Measurements from ENCODE around the gene MRPL1. TPM values are rescaled to one million over a fixed set of nuclear protein-coding genes. Genes with fewer than 3 reads are reported as not detected.

MRPL1 gene
- total RNA-seq, 1 experiment from 2014 or later = 18.3 TPM

GRCh38 chr4:77816546-77816945 is 46.1 kb upstream of the MRPL1 start:
- in situ Hi-C loops (cut with HindIII; ENCODE audit: low pct_unique_long_range_greater_than_20kb, low sequenced_read_pairs) (no loop called here), intact Hi-C loops (cut with micrococcal nuclease; ENCODE audit: unreplicated experiment) (no loop called here)
- Histone ChIP-seq H3K27ac (ENCODE audit: low read length) (no peak overlapping the region), H3K27me3 (ENCODE audit: control insufficient read depth, insufficient read depth, low read length) (no peaks in the 10 kb centered on the region), H3K9me3 (ENCODE audit: control insufficient read depth, insufficient read depth, low read depth, low read length) (no peaks in the 10 kb centered on the region), H3K36me3 (ENCODE audit: control insufficient read depth, insufficient read depth, low read length) (no peaks in the 10 kb centered on the region; the same call in 1 of the 2 replicates), H3K4me1 (ENCODE audit: control insufficient read depth, insufficient read depth, low read length) (peaks cover 13% of the 10 kb centered on the region), H3K4me3 (ENCODE audit: low read depth in 2 of 2, low read length in 2 of 2) (no peak overlapping the region)
- no peak for DNase-seq (ENCODE audit: low read depth, low spot score)
- no peak for TF ChIP-seq REST (IDR thresholded peaks at IDR 0.05; ENCODE audit: insufficient read depth in 1 of 2, low read depth in 2 of 2, low read length in 1 of 2)
- no peak for TF ChIP-seq POLR2AphosphoS5 (IDR thresholded peaks at IDR 0.05; ENCODE audit: low read depth, low read length)
- TF ChIP-seq TCF7L2 (IDR thresholded peaks at IDR 0.05; ENCODE audit: low read depth, low read length) = no peak
- no peak for TF ChIP-seq CTCF (IDR thresholded peaks at IDR 0.05)
- TF ChIP-seq SIN3A (IDR thresholded peaks at IDR 0.05; ENCODE audit: borderline replicate concordance, insufficient read depth, low read depth, low read length) = no peak
- no peak for ATAC-seq
- POLR2A ChIA-PET = no interaction called here
- CTCF ChIA-PET = no interaction called here
- BruUV-seq (replicated peaks) = no TSS peak

GRCh38 chr4:77817304-77818072 is 45.1 kb upstream of the MRPL1 start:
- BruUV-seq (replicated peaks) = TSS peak; percentile 66
- in situ Hi-C loops (cut with HindIII; ENCODE audit: low pct_unique_long_range_greater_than_20kb, low sequenced_read_pairs) = no loop called here
- intact Hi-C loops (cut with micrococcal nuclease; ENCODE audit: unreplicated experiment) = no loop called here
- Histone ChIP-seq H3K4me1 (ENCODE audit: control insufficient read depth, insufficient read depth, low read length) (peaks cover 13% of the 10 kb centered on the region), H3K4me3 (ENCODE audit: low read depth in 2 of 2, low read length in 2 of 2) (peak overlapping the region; percentile 79 to 82), H3K27me3 (ENCODE audit: control insufficient read depth, insufficient read depth, low read length) (no peaks in the 10 kb centered on the region), H3K9me3 (ENCODE audit: control insufficient read depth, insufficient read depth, low read depth, low read length) (no peaks in the 10 kb centered on the region), H3K27ac (ENCODE audit: low read length) (peak overlapping the region; percentile 82), H3K36me3 (ENCODE audit: control insufficient read depth, insufficient read depth, low read length) (no peaks in the 10 kb centered on the region; the same call in 1 of the 2 replicates)
- ChIA-PET POLR2A (no interaction called here), CTCF (no interaction called here)
- no peak for TF ChIP-seq CTCF (IDR thresholded peaks at IDR 0.05)
- TF ChIP-seq REST (IDR thresholded peaks at IDR 0.05; ENCODE audit: insufficient read depth in 1 of 2, low read depth in 2 of 2, low read length in 1 of 2) = no peak
- no peak for TF ChIP-seq TCF7L2 (IDR thresholded peaks at IDR 0.05; ENCODE audit: low read depth, low read length)
- TF ChIP-seq SIN3A (IDR thresholded peaks at IDR 0.05; ENCODE audit: borderline replicate concordance, insufficient read depth, low read depth, low read length) = no peak
- no peak for TF ChIP-seq POLR2AphosphoS5 (IDR thresholded peaks at IDR 0.05; ENCODE audit: low read depth, low read length)
- ATAC-seq = no peak
- no peak for DNase-seq (ENCODE audit: low read depth, low spot score)

Measured in Panc1 (cell line).